Measurements from ENCODE around the gene IGHMBP2.

Gene IGHMBP2

DNA sequence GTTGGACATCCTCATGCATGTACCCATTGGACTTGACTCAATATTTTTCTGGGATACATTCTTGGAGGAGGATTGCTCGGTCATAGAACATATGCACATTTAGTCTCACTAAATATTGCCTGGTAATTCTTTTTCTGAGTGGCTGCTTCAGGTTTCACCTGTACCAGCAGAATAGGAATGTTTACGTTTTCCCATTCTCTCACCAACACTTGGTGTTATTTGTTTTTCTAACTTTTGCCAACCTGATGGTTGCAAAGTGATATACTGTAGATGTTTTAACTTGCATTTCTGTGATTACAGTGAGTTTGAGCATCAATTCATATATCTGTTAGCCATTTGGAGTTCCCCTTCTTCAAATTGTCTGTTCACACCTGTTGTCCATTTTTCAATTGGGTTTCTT lies 78.4 kb downstream of the IGHMBP2 start:
- no peak for DNase-seq (ENCODE audit: low spot score)

DNA sequence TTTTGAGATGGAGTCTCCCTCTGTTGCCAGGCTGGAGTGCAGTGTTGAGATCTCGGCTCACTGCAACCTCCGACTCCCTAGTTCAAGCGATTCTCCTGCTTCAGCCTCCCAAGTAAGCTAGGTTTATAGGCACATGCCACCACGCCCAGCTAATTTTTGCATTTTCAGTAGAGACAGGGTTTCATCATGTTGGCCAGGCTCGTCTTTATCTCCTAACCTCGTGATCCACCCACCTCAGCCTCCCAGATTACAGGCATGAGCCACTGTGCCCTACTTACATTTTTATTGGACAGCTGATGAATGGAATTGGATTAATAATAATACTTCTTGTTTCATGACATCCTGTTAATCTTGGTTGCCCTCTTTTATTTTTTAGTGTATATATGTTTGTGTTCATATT lies 80.1 kb downstream of the IGHMBP2 start:
- DNase-seq (ENCODE audit: low spot score): no peak

DNA sequence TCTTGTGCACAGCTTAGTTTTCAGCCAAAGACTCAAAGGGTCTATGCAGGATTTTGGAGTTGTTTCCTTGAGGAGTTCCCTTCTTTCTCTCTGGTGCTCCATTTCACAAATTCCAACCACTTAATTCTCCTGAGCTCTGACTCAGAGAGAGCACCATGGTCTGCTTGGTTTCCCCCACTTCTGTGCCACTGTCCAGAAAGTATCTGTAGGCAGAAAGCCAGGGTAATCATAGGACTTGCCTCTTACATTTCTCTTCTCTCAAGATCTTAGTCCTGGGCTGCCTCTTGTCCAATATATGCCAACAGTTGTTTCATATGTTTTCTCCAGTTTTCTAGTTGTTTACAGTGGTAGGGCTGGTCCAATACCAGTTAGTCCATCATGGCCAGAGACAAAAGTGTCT lies 83.5 kb downstream of the IGHMBP2 start:
- no peak for DNase-seq (ENCODE audit: low spot score)

DNA sequence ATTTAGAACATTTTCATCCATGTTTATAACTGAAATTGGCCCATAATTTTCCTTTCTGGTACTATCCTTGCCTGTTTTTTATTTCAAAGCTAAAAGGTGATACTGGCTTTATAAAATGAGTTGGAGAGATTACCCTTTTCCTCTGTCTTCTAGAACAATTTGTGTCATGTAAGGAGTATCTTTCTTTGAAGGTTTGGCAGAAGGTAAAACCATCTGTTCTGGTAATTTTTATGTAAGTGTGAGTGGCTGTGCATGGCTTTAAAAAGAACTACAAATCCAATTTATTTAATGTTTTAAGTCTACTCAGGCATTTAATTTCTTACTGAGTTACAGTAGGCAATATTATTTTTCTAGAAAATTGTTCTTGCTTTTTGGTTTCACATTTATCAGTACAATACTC lies 84.8 kb downstream of the IGHMBP2 start:
- no peak for DNase-seq (ENCODE audit: low spot score)

Measured in globus pallidus (tissue), 1 donor.